Measurements from ENCODE around the gene ITPR3. TPM values are rescaled to one million over a fixed set of nuclear protein-coding genes. Genes with fewer than 3 reads are reported as not detected.

ITPR3 gene
- total and polyA plus RNA-seq, 4 donors: 0.49 to 2.8 (median 0.71) TPM

DNA sequence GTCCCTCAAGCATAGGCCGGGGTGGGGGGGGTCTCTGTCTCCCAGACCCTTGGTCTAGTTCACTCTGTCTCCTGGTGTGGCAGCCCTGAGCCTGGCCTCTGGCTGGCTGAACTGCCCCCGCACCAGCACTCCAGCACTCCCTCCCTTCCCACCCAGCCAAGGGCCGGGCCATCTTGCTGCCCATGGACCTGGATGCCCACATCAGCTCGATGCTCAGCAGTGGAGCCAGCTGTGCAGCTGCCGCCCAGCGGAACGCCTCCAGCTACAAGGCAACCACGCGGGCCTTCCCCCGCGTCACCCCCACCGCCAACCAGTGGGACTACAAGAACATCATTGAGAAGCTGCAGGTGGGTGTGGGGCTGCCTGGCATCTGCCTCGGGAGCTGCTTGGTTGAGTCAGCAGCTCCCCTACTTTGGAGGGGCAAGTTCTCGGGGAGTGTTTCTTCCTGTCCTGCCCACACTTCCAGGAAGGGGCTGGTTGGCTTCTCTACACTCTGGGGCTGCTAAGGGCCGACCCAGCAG lies 62.0 kb downstream of the ITPR3 start:
- Histone ChIP-seq H3K27me3 (ENCODE audit: control insufficient read depth in 4 of 4, insufficient read depth in 4 of 4, low read length in 3 of 4) (no peaks in the 10 kb centered on the region), H3K4me3 (ENCODE audit: low read depth in 1 of 3, low read length in 3 of 3) (no peak overlapping the region), H3K27ac (ENCODE audit: low read depth in 1 of 2, low read length in 2 of 2) (no peak overlapping the region), H3K9me3 (ENCODE audit: control insufficient read depth in 4 of 4, low read length in 3 of 4) (no peaks in the 10 kb centered on the region), H3K36me3 (ENCODE audit: control insufficient read depth in 4 of 4, insufficient read depth in 3 of 4, low read depth in 1 of 4, low read length in 3 of 4) (no peaks in the 10 kb centered on the region), H3K9ac (ENCODE audit: low read depth in 1 of 2, low read length in 2 of 2) (no peak overlapping the region), H3K4me1 (ENCODE audit: control insufficient read depth in 4 of 4, insufficient read depth in 4 of 4, low read length in 3 of 4) (no peaks in the 10 kb centered on the region)
- TF ChIP-seq RXRA (IDR thresholded peaks at IDR 0.05) (no peak), SP1 (IDR thresholded peaks at IDR 0.05) (no peak), YY1 (IDR thresholded peaks at IDR 0.05) (no peak), NR2F2 (IDR thresholded peaks at IDR 0.05) (no peak), FOXA2 (IDR thresholded peaks at IDR 0.05) (no peak), HNF4A (conservative IDR thresholded peaks at IDR 0.05) (no peak), FOXA1 (IDR thresholded peaks at IDR 0.05) (no peak), EGR1 (IDR thresholded peaks at IDR 0.05; ENCODE audit: low read depth in 2 of 2) (no peak), TAF1 (conservative IDR thresholded peaks at IDR 0.05) (no peak), JUND (IDR thresholded peaks at IDR 0.05) (no peak), RAD21 (IDR thresholded peaks at IDR 0.05) (no peak)
- TF ChIP-seq, protein P1, sequence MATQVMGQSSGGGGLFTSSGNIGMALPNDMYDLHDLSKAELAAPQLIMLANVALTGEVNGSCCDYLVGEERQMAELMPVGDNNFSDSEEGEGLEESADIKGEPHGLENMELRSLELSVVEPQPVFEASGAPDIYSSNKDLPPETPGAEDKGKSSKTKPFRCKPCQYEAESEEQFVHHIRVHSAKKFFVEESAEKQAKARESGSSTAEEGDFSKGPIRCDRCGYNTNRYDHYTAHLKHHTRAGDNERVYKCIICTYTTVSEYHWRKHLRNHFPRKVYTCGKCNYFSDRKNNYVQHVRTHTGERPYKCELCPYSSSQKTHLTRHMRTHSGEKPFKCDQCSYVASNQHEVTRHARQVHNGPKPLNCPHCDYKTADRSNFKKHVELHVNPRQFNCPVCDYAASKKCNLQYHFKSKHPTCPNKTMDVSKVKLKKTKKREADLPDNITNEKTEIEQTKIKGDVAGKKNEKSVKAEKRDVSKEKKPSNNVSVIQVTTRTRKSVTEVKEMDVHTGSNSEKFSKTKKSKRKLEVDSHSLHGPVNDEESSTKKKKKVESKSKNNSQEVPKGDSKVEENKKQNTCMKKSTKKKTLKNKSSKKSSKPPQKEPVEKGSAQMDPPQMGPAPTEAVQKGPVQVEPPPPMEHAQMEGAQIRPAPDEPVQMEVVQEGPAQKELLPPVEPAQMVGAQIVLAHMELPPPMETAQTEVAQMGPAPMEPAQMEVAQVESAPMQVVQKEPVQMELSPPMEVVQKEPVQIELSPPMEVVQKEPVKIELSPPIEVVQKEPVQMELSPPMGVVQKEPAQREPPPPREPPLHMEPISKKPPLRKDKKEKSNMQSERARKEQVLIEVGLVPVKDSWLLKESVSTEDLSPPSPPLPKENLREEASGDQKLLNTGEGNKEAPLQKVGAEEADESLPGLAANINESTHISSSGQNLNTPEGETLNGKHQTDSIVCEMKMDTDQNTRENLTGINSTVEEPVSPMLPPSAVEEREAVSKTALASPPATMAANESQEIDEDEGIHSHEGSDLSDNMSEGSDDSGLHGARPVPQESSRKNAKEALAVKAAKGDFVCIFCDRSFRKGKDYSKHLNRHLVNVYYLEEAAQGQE (IDR thresholded peaks at IDR 0.05): no peak
- TF ChIP-seq, protein P2, sequence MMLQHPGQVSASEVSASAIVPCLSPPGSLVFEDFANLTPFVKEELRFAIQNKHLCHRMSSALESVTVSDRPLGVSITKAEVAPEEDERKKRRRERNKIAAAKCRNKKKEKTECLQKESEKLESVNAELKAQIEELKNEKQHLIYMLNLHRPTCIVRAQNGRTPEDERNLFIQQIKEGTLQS (IDR thresholded peaks at IDR 0.05): no peak
- TF ChIP-seq, protein P3, sequence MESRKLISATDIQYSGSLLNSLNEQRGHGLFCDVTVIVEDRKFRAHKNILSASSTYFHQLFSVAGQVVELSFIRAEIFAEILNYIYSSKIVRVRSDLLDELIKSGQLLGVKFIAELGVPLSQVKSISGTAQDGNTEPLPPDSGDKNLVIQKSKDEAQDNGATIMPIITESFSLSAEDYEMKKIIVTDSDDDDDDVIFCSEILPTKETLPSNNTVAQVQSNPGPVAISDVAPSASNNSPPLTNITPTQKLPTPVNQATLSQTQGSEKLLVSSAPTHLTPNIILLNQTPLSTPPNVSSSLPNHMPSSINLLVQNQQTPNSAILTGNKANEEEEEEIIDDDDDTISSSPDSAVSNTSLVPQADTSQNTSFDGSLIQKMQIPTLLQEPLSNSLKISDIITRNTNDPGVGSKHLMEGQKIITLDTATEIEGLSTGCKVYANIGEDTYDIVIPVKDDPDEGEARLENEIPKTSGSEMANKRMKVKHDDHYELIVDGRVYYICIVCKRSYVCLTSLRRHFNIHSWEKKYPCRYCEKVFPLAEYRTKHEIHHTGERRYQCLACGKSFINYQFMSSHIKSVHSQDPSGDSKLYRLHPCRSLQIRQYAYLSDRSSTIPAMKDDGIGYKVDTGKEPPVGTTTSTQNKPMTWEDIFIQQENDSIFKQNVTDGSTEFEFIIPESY (IDR thresholded peaks at IDR 0.05): no peak
- TF ChIP-seq, protein P4, sequence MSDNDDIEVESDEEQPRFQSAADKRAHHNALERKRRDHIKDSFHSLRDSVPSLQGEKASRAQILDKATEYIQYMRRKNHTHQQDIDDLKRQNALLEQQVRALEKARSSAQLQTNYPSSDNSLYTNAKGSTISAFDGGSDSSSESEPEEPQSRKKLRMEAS (IDR thresholded peaks at IDR 0.05): no peak
- TF ChIP-seq, protein P5, sequence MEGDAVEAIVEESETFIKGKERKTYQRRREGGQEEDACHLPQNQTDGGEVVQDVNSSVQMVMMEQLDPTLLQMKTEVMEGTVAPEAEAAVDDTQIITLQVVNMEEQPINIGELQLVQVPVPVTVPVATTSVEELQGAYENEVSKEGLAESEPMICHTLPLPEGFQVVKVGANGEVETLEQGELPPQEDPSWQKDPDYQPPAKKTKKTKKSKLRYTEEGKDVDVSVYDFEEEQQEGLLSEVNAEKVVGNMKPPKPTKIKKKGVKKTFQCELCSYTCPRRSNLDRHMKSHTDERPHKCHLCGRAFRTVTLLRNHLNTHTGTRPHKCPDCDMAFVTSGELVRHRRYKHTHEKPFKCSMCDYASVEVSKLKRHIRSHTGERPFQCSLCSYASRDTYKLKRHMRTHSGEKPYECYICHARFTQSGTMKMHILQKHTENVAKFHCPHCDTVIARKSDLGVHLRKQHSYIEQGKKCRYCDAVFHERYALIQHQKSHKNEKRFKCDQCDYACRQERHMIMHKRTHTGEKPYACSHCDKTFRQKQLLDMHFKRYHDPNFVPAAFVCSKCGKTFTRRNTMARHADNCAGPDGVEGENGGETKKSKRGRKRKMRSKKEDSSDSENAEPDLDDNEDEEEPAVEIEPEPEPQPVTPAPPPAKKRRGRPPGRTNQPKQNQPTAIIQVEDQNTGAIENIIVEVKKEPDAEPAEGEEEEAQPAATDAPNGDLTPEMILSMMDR (IDR thresholded peaks at IDR 0.05; ENCODE audit: low read depth, low read length, missing input control): no peak
- 86% methylated on average over 15 of the region's 15 CpGs for WGBS
- no peak for DNase-seq (ENCODE audit: low spot score)
